Measurements from ENCODE around the gene KLF2. TPM values are rescaled to one million over a fixed set of nuclear protein-coding genes. Genes with fewer than 3 reads are reported as not detected.

Gene KLF2
- total and polyA plus RNA-seq, 10 of the 15 experiments (the other 5 are each of a cell fraction or from before 2014, with no cell fraction given), result 0.16 to 13.7 (median 1.0) TPM

DNA sequence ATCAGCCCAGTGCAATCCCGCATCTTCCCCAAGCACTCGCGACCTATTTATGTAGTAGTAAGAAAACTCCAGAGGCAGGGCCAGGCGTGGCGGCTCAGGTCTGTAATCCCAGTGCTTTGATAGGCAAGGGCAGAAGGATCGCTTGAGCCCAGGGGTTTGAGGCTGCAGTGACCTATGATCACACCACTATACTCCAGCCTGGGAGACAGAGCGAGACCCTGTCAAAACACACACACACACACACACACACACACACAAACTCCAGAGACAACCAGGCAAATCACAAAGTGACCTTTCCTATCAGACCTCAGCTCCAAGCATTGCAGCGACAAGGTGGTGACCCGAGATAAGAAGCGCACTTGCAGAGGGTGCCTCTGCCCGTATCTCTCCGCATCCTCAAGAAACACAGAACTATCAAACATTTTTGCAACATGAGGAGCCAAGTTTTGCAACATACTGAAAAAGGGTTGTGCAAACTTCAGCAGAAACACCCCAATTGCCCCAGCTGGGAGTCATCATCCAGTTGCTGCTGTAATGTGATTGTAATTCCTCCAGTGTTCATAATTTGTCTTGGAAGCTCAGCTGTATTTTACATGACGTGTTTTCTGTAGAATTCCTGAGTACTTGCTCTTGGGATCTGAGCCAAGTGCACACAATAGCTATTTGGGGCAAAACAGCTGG lies 8.7 kb upstream of the KLF2 start (continued):
- TF ChIP-seq ETV6 (conservative IDR thresholded peaks at IDR 0.05 in 1 of 2, IDR thresholded peaks at IDR 0.05 in 1 of 2; ENCODE audit: borderline replicate concordance in 1 of 2, low read depth in 1 of 2) (no peak), SIX5 (IDR thresholded peaks at IDR 0.05; ENCODE audit: low read depth, low read length, severe bottlenecking) (no peak), MEF2B (IDR thresholded peaks at IDR 0.05; ENCODE audit: partially characterized antibody, poor library complexity, severe bottlenecking) (no peak), HDGF (IDR thresholded peaks at IDR 0.05) (no peak), NR2C1 (IDR thresholded peaks at IDR 0.05) (no peak), CHD2 (IDR thresholded peaks at IDR 0.05; ENCODE audit: borderline replicate concordance, low read depth, low read length) (no peak)
- TF ChIP-seq, protein P1, sequence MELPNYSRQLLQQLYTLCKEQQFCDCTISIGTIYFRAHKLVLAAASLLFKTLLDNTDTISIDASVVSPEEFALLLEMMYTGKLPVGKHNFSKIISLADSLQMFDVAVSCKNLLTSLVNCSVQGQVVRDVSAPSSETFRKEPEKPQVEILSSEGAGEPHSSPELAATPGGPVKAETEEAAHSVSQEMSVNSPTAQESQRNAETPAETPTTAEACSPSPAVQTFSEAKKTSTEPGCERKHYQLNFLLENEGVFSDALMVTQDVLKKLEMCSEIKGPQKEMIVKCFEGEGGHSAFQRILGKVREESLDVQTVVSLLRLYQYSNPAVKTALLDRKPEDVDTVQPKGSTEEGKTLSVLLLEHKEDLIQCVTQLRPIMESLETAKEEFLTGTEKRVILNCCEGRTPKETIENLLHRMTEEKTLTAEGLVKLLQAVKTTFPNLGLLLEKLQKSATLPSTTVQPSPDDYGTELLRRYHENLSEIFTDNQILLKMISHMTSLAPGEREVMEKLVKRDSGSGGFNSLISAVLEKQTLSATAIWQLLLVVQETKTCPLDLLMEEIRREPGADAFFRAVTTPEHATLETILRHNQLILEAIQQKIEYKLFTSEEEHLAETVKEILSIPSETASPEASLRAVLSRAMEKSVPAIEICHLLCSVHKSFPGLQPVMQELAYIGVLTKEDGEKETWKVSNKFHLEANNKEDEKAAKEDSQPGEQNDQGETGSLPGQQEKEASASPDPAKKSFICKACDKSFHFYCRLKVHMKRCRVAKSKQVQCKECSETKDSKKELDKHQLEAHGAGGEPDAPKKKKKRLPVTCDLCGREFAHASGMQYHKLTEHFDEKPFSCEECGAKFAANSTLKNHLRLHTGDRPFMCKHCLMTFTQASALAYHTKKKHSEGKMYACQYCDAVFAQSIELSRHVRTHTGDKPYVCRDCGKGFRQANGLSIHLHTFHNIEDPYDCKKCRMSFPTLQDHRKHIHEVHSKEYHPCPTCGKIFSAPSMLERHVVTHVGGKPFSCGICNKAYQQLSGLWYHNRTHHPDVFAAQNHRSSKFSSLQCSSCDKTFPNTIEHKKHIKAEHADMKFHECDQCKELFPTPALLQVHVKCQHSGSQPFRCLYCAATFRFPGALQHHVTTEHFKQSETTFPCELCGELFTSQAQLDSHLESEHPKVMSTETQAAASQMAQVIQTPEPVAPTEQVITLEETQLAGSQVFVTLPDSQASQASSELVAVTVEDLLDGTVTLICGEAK (IDR thresholded peaks at IDR 0.05; ENCODE audit: borderline replicate concordance), result no peak

DNA sequence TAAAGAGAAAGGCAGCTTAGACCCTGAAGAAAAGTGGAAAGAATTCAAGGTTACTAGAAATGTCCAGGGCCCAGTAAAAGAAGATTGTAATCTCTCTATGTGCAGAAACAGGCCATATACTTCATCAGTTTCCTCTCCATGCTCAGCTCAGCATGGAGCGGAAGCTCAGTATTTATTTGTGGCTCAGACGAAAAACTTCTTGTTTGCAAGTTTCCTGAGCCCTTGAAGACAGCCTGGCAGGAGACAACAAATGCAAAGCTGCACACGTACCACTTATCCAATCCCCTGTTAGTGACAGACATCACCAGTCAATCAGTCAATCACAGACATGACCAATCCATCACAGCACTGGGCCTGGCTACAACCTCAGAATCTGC lies 8.1 kb upstream of the KLF2 start:
- Histone ChIP-seq H2AFZ (ENCODE audit: control insufficient read depth, low read depth, low read length) (no peak overlapping the region), H3K4me1 (ENCODE audit: control insufficient read depth, insufficient read depth, low read length) (no peaks in the 10 kb centered on the region), H3K36me3 (ENCODE audit: control insufficient read depth in 2 of 2, insufficient read depth in 2 of 2, low read length in 1 of 2) (no peaks in the 10 kb centered on the region), H3K4me2 (ENCODE audit: control insufficient read depth, insufficient read depth) (no peak overlapping the region), H3K27me3 (replicated peaks in 1 of 2; ENCODE audit: control insufficient read depth in 2 of 2, insufficient read depth in 2 of 2, low read length in 1 of 2) (no peaks in the 10 kb centered on the region), H3K9ac (ENCODE audit: control insufficient read depth, insufficient read depth, low read length) (no peak overlapping the region), H3K79me2 (ENCODE audit: control insufficient read depth, insufficient read depth, low read length) (no peaks in the 10 kb centered on the region), H3K9me3 (replicated peaks; ENCODE audit: control insufficient read depth, insufficient read depth, low read length) (peaks cover 2% of the 10 kb centered on the region; the same call in 1 of the 3 replicates), H3K4me3 (no peak overlapping the region), H3K27ac (ENCODE audit: control insufficient read depth, insufficient read depth) (no peak overlapping the region), H4K20me1 (ENCODE audit: control insufficient read depth, insufficient read depth) (no peaks in the 10 kb centered on the region)
- FAIRE-seq, result no peak
- 29% methylated on average over 3 of the region's 3 CpGs for WGBS (ENCODE audit: insufficient coverage, insufficient replicate concordance, low lambda C conversion rate, missing lambda C conversion rate)
- no TSS peak for BruUV-seq (replicated peaks)
- ChIA-PET RAD21 (ENCODE audit: unreplicated experiment) (no interaction called here), CTCF (interaction anchor here (0.6 to 0.8 kb wide), 2 partner anchors 15 to 22 kb away, joined by 3 read pairs; no protein-coding TSS in a partner anchor), SMC1A (ENCODE audit: uncharacterized antibody, unreplicated experiment) (no interaction called here), POLR2A (interaction anchor here (0.6 kb wide), 1 partner anchor 118 kb away, joined by 3 read pairs; no protein-coding TSS in a partner anchor)
- intact Hi-C loops (cut with micrococcal nuclease; ENCODE audit: unreplicated experiment) (no loop called here), in situ Hi-C loops (cut with MboI) (no loop called here)
- no peak for ATAC-seq
- TF ChIP-seq ZNF274 (IDR thresholded peaks at IDR 0.05; ENCODE audit: insufficient read depth, insufficient read length), result no peak
- peak in 1 of 2 experiments; percentile 88; a peak in 2 of 4 replicates for TF ChIP-seq SRF (IDR thresholded peaks at IDR 0.05; ENCODE audit: low read depth in 2 of 2, low read length in 2 of 2)
- TF ChIP-seq FOS (IDR thresholded peaks at IDR 0.05; ENCODE audit: borderline replicate concordance, extremely low read depth, insufficient read length), result no peak
- TF ChIP-seq, protein P2, sequence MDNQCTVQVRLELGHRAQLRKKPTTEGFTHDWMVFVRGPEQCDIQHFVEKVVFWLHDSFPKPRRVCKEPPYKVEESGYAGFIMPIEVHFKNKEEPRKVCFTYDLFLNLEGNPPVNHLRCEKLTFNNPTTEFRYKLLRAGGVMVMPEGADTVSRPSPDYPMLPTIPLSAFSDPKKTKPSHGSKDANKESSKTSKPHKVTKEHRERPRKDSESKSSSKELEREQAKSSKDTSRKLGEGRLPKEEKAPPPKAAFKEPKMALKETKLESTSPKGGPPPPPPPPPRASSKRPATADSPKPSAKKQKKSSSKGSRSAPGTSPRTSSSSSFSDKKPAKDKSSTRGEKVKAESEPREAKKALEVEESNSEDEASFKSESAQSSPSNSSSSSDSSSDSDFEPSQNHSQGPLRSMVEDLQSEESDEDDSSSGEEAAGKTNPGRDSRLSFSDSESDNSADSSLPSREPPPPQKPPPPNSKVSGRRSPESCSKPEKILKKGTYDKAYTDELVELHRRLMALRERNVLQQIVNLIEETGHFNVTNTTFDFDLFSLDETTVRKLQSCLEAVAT (IDR thresholded peaks at IDR 0.05), result peak; percentile 91
- no peak for DNase-seq (ENCODE audit: low read depth, low spot score)
